GM23338 (cell line): Measurements from ENCODE around the gene GHRH.

Experiments used
- CREB1 ChIP-seq: fragments of 250-450 bp; sonication (Bioruptor Pico); IDR thresholded peaks from 2 replicates; pipeline ENCODE4 v1.5.0; 2020; ENCODE audit warnings: low read depth, mild to moderate bottlenecking, moderate library complexity
- EZH2 ChIP-seq: fragments of 200-600 bp; sonication (generic); IDR thresholded peaks from one replicate; pipeline ENCODE4 v1.8.0; 2017; ENCODE audit warnings: antibody characterized with exemption, mild to moderate bottlenecking, low read depth; ENCODE audit not compliant: unreplicated experiment
- EZH2phosphoT487 ChIP-seq: fragments of 200-600 bp; sonication (generic); IDR thresholded peaks from one replicate; pipeline ENCODE4 v1.8.1; 2018; ENCODE audit warnings: antibody characterized with exemption; ENCODE audit not compliant: unreplicated experiment
- JUNB ChIP-seq: IDR thresholded peaks from one replicate; pipeline ENCODE4 v1.6.1; 2016; ENCODE audit warnings: antibody characterized with exemption; ENCODE audit not compliant: unreplicated experiment
- REST ChIP-seq: IDR thresholded peaks from one replicate; pipeline ENCODE4 v1.6.1; 2018; ENCODE audit warnings: antibody characterized with exemption; ENCODE audit not compliant: unreplicated experiment
- ZNF462 ChIP-seq: fragments of 250-450 bp; sonication (Bioruptor Pico); IDR thresholded peaks from 2 replicates; pipeline ENCODE4 v1.5.0; 2020; ENCODE audit warnings: mild to moderate bottlenecking, moderate library complexity
- TF ChIP-seq, protein P1 (sequence below), 2 experiments: fragments of 200-600 bp in 1 of 2; sonication (generic) in 1 of 2; conservative IDR thresholded peaks; 2 replicates each; pipeline versions ENCODE4 v1.5.1 to v1.6.1; 2016 to 2017; ENCODE audit warnings: antibody characterized with exemption in 2 of 2, low read depth in 2 of 2, mild to moderate bottlenecking in 2 of 2, moderate library complexity in 1 of 2
- TF ChIP-seq, protein P2 (sequence below): IDR thresholded peaks from 2 replicates; pipeline ENCODE4 v1.6.1; 2016; ENCODE audit warnings: antibody characterized with exemption

GRCh38 chr20:37277253-37277593 is 15.6 kb upstream of the GHRH start:
- TF ChIP-seq, protein P1, sequence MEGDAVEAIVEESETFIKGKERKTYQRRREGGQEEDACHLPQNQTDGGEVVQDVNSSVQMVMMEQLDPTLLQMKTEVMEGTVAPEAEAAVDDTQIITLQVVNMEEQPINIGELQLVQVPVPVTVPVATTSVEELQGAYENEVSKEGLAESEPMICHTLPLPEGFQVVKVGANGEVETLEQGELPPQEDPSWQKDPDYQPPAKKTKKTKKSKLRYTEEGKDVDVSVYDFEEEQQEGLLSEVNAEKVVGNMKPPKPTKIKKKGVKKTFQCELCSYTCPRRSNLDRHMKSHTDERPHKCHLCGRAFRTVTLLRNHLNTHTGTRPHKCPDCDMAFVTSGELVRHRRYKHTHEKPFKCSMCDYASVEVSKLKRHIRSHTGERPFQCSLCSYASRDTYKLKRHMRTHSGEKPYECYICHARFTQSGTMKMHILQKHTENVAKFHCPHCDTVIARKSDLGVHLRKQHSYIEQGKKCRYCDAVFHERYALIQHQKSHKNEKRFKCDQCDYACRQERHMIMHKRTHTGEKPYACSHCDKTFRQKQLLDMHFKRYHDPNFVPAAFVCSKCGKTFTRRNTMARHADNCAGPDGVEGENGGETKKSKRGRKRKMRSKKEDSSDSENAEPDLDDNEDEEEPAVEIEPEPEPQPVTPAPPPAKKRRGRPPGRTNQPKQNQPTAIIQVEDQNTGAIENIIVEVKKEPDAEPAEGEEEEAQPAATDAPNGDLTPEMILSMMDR (conservative IDR thresholded peaks at IDR 0.05; ENCODE audit: low read depth in 2 of 2) = no peak
- TF ChIP-seq, protein P2, sequence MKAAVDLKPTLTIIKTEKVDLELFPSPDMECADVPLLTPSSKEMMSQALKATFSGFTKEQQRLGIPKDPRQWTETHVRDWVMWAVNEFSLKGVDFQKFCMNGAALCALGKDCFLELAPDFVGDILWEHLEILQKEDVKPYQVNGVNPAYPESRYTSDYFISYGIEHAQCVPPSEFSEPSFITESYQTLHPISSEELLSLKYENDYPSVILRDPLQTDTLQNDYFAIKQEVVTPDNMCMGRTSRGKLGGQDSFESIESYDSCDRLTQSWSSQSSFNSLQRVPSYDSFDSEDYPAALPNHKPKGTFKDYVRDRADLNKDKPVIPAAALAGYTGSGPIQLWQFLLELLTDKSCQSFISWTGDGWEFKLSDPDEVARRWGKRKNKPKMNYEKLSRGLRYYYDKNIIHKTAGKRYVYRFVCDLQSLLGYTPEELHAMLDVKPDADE = no peak
- TF ChIP-seq EZH2 (no peak), REST (no peak), CREB1 (CRISPR knock-in tag) (no peak), ZNF462 (CRISPR knock-in tag) (no peak), EZH2phosphoT487 (no peak), JUNB (no peak)
